Measurements from ENCODE around the gene FBLN1.

The FBLN1 gene

GRCh38 chr22:45512363-45512762 is 9.7 kb downstream of the FBLN1 start:
- no peaks in the 10 kb centered on the region for H3K9me3 ChIP-seq
- H3K27ac ChIP-seq = peak overlapping the region; percentile 69 to 73
- H3K36me3 ChIP-seq = no peaks in the 10 kb centered on the region
- no peak overlapping the region for H3K4me3 ChIP-seq
- no peak for DNase-seq
- intact Hi-C loops (cut with DNase I; ENCODE audit: low total_unique reads) = no loop called here
- peaks cover 0 to 51% (median 14%) of the 10 kb centered on the region in 4 donors for H3K4me1 ChIP-seq
- TF ChIP-seq CTCF (IDR thresholded peaks at IDR 0.05) = no peak
- peaks cover 0 to 7% of the 10 kb centered on the region in 2 donors for H3K27me3 ChIP-seq

- DNase-seq = no peak
- intact Hi-C loops (cut with DNase I; ENCODE audit: low total_unique reads) = no loop called here
- Histone ChIP-seq H3K27ac (peak overlapping the region in 1 of 2 donors; percentile 48), H3K4me3 (no peak overlapping the region), H3K4me1 (peaks cover 0 to 61% (median 19%) of the 10 kb centered on the region in 4 donors), H3K9me3 (no peaks in the 10 kb centered on the region), H3K27me3 (peaks cover 0 to 3% of the 10 kb centered on the region in 2 donors), H3K36me3 (peaks cover 0 to 6% (median 0%) of the 10 kb centered on the region in 3 donors)
- no peak for TF ChIP-seq CTCF (IDR thresholded peaks at IDR 0.05)
These were observed 13.0 kb downstream of the FBLN1 start for GRCh38 chr22:45515676-45516075.

- no peak overlapping the region for H3K4me3 ChIP-seq
- peak overlapping the region in 1 of 2 donors; percentile 48 for H3K27ac ChIP-seq
- no peaks in the 10 kb centered on the region for H3K9me3 ChIP-seq
- TF ChIP-seq CTCF (IDR thresholded peaks at IDR 0.05) = no peak
- intact Hi-C loops (cut with DNase I; ENCODE audit: low total_unique reads) = no loop called here
- peaks cover 0 to 60% (median 19%) of the 10 kb centered on the region in 4 donors for H3K4me1 ChIP-seq
- H3K27me3 ChIP-seq = peaks cover 0 to 3% of the 10 kb centered on the region in 2 donors
- peaks cover 0 to 6% (median 0%) of the 10 kb centered on the region in 3 donors for H3K36me3 ChIP-seq
- DNase-seq = no peak
These were observed 13.5 kb downstream of the FBLN1 start for GRCh38 chr22:45516163-45516562.

GRCh38 chr22:45516923-45517675 is 14.4 kb downstream of the FBLN1 start:
- Histone ChIP-seq H3K27me3 (peaks cover 0 to 3% of the 10 kb centered on the region in 2 donors), H3K36me3 (peaks cover 0 to 6% (median 0%) of the 10 kb centered on the region in 3 donors), H3K4me1 (peaks cover 0 to 52% (median 18%) of the 10 kb centered on the region in 4 donors), H3K27ac (peak overlapping the region; percentile 6 to 44), H3K9me3 (no peaks in the 10 kb centered on the region), H3K4me3 (no peak overlapping the region)
- DNase-seq = no peak
- TF ChIP-seq CTCF (IDR thresholded peaks at IDR 0.05) = no peak
- intact Hi-C loops (cut with DNase I; ENCODE audit: low total_unique reads) = no loop called here

- Histone ChIP-seq H3K4me1 (peaks cover 0 to 47% (median 13%) of the 10 kb centered on the region in 4 donors), H3K4me3 (no peak overlapping the region), H3K36me3 (peaks cover 0 to 6% (median 3%) of the 10 kb centered on the region in 3 donors), H3K9me3 (no peaks in the 10 kb centered on the region), H3K27me3 (peaks cover 0 to 3% of the 10 kb centered on the region in 2 donors), H3K27ac (peak overlapping the region in 1 of 2 donors; percentile 44)
- no peak for TF ChIP-seq CTCF (IDR thresholded peaks at IDR 0.05)
- DNase-seq = no peak
- intact Hi-C loops (cut with DNase I; ENCODE audit: low total_unique reads) = no loop called here
These were observed 15.5 kb downstream of the FBLN1 start for GRCh38 chr22:45518136-45518535.

Data from tibial artery (tissue), 4 donors.